COLO668 (cell line): ENCODE data around the gene MBNL1.
"Not testable (repeated sequence)": the region's sequence is repeated elsewhere in the genome, so short reads cannot be mapped to it uniquely, and the experiment has no call there.

Experiments
- DNase-seq: peaks from one replicate; lab custom pipeline; 2025; ENCODE audit not compliant: unreplicated experiment; lab: John Stamatoyannopoulos, UW

Gene MBNL1

DNA sequence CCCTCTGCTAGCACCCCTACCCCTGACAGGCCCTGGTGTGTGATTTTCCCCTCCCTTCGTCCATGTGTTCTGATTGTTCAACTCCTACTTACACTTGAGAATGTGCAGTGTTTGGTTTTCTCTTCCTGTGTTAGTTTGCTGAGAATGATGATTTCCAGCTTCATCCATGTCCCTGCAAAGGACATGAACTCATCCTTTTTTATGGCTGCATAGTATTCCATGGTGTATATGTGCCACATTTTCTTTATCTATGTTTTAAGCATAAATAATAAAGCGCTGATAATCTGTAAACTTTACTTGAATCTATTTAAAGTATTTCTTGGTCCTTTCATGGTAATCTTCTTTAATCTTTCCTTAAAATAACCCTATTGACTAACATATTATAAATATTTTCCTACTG lies 128.6 kb downstream of the MBNL1 start:
- not testable (repeated sequence) for DNase-seq

DNA sequence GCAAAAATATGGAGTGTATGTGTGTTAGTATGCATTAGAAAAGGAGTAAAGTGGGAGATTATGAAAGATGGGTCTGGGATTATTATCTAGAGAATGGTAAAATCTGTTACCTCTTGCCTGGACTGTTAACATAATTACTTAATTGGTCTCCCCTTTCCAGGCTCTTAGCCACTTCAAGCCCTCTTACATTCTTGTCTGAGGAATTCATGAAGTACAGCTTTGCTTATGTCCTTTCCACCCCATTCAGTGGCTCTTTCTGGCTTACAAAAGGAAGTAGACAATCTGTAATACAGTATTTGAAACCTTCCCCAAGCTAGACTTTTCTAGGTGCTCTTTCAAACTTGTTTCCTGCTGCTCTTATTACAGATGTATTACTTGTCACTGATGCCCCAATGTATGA lies 129.8 kb downstream of the MBNL1 start:
- no peak for DNase-seq

DNA sequence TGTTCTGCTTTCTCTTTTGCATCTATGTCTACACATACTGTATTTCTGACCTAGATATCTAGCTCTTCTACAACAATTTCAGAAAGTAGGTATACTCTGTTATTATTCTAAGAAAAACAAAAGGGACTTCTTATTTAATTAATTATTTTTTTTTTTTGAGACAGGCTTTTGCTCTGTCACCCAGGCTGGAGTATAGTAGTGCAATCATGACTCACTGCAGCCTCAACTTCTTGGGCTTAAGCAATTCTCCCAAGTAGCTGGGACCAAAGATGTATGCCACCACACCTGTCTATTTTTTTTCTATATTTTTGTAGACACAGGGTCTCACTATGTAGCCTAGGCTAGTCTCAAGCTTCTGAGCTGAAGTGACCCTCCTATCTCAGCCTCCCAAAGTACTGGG lies 130.6 kb downstream of the MBNL1 start:
- no peak for DNase-seq

DNA sequence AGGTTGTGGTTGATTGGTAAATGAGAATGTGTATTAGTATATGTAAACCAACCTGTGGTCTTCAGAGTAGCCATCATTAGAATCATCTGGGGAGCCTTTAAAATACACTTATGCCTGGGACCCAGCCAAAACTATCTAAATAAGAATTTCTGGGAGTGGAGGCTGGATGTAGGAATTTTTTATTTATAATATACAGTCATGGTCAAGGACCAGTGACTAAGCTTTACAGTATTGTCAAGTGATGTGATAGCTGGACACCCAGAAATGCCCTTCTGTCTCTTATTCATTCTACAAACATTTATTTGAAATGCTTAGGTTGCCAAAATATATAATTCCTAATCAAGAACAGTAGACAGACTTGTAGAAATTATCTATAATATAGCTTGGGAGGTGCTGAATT lies 132.2 kb downstream of the MBNL1 start:
- DNase-seq, result no peak

DNA sequence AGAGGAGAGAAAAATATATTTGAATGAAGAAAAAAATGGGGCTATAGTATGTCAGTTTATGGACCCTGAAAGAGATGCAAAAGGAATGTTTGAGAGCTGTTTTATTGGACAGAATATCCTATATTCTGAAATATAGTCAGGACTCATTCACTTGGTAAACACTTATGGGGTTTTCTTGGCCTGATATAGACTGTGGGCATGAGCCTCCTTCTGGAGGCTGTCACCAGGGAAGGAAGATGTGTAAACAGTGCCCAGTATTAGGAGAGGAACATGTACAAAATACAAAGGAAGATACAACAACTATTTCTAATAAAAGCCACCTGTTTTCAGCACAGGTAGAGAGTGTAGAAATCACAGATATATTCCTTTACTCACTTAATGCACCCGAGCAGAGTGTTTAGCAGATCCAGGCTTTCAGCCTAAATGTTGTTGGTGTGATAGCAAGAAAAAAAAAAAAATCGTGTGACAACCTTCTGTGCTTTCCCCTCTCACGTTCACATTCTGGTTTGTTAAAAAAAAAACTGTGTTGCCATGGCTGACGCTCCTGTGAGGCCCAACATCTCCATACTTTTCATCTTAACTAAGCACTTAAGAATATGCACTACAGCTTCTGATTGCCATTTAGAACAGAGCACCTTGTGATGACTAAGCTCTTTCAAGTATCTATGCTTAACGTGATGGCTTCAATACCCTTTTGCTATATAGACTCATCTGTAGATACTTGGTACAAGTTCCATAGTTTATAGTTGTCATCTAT lies 134.1 kb downstream of the MBNL1 start:
- no peak for DNase-seq

DNA sequence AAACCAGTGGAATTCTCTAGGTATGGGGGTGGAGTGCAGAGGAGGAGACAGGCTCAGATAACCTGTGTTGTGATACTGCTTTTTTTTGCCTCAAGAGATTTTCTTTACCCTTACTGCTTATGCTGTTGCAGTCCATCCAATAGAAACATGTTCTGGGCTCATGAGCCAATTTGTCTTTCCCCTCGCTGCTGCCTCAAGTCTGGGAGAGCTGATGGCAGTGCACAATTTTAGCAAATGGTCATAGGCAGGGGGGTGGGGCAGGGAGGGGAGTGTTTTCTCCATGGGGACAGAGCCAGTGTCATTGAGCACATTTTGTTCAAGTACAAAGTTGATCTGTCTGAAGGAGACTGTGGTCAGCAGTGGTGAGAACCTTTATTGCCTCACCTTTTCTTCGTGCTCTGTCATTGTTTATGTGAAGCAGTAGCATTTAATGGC lies 134.9 kb downstream of the MBNL1 start:
- DNase-seq, result no peak

DNA sequence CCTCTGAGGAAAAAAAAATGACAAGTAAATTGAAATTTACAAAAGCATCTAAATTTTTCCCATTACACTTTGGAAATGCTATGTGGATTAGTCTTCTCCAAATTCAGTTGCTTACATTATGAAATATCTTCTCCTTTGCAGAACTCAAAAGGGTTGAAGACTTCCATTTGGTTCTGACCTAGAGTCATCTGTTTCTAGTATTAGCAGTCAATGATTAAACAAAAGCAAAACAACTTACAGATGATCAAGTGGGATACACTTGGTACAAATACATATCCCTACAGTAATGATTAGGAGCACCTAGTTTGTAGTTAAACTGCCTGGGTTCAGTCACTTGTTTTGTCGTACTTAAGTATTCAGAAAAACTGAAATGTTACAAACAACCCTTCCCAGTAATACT lies 136.2 kb downstream of the MBNL1 start:
- no peak for DNase-seq

DNA sequence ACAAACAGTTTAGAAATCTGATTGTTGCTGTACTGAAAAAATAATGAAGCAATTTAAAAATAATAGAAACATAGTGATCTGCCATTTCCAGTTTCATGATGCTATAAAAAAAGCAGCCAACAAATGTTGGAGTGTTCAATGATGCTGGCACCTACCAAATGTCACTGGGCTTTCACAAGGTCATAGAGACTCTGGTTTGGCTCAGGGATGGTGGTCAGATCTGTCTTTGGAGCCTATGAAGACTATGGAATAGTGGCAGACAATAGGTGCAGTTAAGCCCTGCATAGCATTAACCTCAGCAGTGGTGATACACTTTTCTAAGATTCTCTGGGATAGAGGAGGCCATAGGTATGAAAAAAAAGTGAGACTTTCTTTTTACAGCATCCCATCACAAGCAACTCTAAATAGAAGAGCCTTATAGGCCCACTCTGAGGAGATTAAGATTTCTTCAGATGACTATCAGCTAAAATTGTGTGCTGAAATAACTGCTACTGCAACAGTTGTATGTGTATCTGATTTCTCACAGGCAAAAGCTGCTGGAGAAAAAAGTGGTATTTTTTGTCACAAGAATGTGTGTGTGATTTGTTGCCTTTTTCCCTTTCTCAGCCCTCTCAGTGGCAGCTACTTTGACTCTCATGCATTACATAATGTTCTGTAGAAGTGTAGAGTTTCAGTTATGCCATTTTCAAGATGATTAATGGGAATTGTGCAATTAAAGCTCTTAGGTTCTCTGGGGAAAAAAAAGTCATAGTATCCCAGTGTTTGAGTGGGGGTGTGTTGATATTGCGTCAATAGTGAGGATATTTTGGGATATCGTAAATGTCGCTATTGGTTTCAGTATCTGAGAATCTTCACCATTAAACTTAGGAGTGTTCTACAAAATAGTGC lies 137.4 kb downstream of the MBNL1 start:
- DNase-seq, result no peak

DNA sequence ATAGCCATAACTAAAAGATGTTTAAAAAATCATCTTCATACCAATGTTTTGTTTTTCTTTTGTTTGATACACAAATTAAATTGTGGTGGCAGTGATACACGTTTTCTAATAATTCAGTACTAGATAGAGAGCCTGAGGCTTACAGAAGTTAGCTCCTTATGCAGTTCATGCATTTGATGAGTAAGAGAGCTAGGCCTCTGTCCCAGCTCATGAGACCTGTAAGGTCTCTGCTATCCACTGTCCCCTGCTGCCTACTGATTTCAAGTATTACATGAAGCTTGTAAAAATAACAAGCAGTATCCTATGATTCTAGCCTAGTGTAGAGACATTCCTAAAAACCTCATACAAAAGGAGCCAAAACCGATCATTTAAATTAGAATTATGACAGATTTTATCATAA lies 144.5 kb downstream of the MBNL1 start:
- no peak for DNase-seq

DNA sequence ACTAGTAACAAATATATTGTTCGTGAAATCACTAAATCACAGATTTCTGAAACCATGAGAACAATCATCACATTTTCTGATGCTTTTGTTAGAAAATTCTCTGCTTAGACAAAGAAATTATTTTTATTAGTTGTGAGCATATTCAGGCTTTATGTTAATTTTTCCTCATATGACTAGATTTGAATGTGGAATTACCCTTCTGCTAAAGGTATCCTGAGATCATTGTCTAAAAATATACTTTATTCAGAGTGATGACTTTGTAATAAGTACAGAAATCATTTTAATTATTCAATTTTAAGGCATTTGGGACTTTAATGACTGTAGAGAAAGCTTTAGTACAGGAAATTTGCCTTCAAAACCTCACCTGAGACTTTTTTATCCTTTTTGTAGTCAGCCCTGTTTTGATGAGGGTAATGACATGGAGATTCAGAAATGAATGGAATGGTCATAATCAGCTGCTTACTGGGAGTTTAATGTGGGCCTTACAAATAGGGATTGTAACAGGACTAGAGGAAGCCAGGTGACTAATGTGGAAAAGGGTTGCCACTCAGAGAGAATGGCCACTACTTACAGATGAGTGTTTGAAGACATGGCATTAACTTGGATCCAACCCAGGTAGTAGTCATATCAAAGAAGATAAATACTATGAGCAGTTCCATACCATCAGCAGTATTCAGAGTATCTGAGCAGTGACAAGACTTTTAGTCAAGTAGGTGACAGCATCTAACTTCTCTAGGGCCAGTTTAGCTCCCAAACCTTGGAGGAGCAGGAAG lies 148.3 kb downstream of the MBNL1 start:
- no peak for DNase-seq

DNA sequence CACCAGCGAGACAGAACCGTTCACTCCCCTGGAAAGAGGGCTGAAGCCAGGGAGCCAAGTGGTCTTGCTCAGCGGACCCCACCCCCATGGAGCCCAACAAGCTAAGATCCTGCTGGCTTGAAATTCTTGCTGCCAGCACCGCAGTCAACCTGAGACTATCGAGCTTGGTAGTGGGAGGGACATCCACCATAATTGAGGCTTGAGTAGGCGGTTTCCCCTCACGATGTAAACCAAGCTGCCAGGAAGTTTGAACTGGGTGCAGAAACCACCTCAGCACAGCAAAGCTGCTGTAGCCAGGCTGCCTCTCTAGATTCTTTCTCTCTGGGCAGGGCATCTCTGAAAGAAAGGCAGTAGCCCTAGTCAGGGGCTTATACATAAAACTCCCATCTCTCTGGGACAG lies 151.0 kb downstream of the MBNL1 start:
- DNase-seq, result no peak

DNA sequence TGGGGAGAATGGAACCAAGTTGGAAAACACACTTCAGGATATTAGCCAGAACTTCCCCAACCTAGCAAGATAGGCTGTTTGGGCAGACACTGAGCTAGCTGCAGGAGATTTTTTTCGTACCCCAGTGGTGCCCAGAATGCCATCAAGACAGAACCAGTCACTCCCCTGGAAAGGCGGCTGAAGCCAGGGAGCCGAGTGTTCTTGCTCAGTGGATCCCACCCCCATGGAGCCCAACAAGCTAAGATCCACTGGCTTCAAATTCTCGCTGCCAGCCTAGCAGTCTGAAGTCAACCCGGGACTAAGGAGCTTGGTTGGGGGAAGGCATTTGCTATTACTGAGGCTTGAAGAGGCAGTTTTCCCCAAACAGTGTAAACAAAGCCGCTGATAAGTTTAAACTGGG lies 152.4 kb downstream of the MBNL1 start:
- no peak for DNase-seq

DNA sequence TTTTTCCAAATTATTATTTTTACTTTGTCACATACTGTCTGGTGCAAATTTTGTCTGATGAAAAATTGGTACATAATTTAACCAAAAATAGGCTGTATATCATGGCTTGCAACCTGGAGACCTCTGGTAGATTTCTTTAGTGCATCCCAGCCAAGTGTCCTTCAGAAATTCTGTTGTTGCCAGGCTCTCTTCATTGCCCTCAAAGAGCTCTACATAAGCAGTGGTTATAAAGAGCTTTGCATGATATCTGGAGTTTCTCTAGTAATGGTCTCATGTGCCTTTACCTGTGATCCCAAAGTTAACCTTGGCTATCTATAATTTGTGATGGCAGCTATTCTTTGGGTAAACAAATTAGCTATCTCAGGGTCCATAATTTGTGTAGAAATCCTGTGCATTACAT lies 157.7 kb downstream of the MBNL1 start:
- DNase-seq, result no peak

DNA sequence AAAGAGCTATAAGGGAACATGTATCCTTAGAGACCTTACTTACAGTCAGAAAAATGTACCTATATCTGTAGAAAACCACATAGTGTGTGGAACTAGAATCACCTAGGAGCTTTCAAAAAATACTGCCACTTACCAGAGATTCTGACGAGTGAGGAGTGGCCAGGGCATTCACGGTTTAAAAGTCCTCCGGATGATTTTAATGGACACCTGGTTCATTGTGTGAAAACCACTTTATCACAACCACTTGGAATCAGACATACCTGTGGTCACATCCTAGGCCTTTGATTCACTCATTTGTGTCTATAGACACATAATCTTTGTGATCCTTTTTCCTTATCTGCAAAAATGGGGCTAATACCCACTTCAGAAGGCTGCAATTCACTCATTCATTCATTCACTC lies 159.8 kb downstream of the MBNL1 start:
- no peak for DNase-seq

DNA sequence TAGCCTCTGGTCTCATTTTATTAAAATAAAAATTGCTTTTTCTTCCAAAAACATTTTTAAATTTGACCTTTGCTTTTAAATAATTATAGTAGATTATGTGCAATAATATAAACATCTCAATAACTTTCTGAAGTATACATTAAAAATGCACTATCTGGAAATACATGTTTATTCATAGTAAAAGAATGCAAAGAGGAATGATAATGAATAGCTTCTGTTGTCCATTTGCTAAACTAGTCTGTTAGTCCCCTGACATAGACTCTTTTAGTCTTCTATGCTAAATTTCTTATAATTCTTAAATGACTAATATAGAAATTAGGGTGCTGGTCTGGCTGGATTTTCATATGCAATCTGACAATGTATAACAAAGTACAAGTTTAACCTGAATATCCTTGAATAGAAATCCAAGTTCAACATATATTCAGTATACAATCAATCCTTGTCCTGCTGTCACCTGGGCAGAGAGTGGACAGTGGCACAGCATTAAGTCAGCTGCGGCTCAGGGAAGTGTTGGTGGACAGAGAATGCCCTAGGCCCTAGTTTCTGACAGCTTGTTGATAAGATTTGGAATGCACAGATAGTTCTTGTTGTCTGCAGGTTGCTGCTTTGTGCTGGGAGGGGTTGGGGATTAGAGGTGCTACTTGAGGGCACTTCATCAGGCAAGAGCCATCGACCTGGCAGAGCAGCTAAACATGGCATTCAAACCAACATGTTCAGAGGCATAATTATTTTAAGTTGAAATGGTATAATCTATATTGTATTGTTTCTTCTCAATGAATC lies 161.7 kb downstream of the MBNL1 start:
- no peak for DNase-seq

DNA sequence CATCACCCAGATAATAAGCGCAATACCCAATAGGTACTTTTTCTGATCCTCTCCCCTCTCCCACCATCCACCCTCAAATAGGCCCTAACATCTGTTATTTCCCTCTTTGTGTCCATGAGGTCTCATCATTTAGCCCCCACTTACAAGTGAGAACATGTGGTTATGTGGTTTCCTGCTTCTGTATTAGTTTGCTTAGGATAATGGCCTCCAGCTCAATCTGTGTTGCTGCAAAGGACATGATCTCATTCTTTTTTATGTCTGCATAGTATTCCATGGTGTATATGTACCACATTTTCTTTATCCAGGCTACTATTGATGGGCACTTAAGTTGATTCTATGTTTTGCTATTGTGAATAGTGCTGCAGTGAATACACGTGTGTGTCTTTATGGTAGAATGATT lies 165.4 kb downstream of the MBNL1 start:
- DNase-seq, result no peak

DNA sequence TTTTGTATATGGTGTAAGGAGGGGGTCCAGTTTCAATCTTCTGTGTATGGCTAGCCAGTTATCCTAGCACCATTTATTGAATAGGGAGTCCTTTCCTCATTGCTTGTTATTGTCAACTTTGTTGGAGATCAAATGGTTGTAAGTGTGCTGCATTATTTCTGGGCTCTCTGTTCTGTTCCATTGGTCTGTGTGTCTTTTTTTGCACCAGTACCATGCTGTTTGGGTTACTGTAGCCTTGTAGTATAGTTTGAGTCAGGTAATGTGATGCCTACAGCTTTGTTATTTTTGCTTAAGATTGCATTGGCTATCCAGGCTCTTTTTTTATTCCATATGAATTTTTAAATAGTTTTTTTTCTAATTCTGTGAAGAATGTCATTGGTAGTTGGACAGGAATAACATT lies 166.5 kb downstream of the MBNL1 start:
- not testable (repeated sequence) for DNase-seq

DNA sequence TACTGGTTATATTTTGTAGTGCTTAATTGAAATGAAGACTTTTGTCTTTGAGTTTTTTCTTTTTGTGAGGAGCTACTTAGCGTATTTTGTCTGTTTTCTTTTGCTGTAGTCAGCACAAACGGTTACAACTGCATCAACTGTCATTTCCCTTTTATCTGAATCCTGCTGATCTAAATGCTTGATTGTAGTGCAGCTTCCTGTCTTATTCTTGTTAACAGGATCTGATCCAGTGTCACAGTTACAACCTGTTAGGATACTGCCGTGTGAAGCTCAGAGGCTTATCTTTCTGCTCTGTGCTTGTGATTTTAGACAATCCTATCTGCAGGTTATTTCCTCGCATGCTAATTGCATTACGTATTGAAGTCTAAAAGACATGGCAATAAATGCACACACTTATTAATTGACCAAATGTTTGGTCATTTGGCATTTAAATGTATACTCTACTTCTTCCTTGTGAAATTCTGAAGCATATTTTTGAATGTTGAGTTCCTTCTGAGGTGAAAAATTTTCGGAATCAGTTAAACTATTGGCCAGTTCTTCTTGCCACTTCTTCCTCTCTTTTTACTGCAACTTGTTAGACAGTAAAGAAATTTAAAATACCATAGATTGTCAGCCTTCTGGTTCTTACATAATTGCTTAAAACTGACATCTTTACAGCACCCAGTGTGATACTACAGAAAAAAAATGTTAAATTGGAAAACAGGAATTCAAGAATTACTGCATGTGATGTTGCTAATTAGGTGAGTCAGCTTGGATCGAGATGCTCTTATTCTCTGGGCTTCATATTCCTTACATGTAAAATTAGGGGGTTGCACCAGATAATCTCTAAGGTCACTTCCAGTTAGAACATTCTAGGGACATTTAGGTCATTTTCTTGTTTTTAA lies 168.2 kb downstream of the MBNL1 start:
- DNase-seq, result no peak

DNA sequence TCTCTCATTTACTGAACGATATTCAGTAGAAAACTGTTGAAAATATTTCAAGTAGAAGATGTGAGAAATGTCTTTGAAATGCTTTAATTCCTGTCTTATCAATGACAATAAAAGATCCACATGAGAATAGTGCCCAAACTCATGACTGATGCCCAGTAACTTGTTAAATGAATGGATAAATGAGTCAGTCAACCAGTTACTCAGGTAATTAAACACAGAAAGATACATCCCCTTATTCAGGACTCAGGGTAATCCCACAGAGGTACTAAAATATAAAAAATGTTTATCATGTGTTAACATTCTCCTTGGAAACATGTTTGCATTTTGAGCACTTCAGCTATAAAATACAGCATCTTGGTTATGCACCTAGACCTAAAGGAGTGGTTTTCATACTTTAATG lies 169.5 kb downstream of the MBNL1 start:
- DNase-seq, result no peak

DNA sequence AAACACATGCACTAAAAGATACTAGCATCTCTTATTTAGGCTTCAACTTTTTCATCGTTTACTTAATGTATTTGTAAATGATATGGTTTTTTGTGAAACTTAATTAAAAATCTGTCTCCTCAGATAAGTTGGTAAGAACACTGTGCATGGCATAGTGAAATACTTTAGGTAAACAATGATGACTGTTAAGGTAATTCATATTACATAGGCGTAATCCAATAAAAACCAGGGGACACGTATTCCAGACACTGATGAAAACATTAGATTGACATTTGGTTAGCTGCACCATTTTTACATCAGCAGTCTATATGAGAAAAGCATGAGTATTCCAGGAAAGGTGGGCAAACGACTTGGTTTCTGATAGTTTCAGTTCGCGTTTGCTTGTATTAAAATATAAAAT lies 170.0 kb downstream of the MBNL1 start:
- no peak for DNase-seq
